IMR-90 (cell line): Measurements from ENCODE around the gene WRAP73. TPM values are rescaled to one million over a fixed set of nuclear protein-coding genes. Genes with fewer than 3 reads are reported as not detected.

ENCODE experiments used
- ATAC-seq: fragments of 200-7000 bp; cut with Tn5 transposase; 2 replicates; pipeline ENCODE4 v1.9.1; 2020; ENCODE audit warnings: low read depth, mild to moderate bottlenecking, moderate library complexity
- BruUV-seq: library from RNA; stranded (reverse); fragments of 400-500 nt; replicated peaks from 2 replicates; lab custom pipeline; 2021; lab: Mats Ljungman, UMichigan
- CTCF ChIA-PET: fragments of 300-600 bp; formaldehyde crosslinking; extraction: SDS; loops from one replicate; lab custom pipeline; 2021; ENCODE audit warnings: antibody characterized with exemption; lab: Yijun Ruan, JAX
- POLR2A ChIA-PET: fragments of 300-600 bp; sonication (Branson Sonifier 250); formaldehyde crosslinking; loops from one replicate; lab custom pipeline; 2022; ENCODE audit warnings: antibody characterized with exemption; ENCODE audit not compliant: unreplicated experiment; lab: Charles Lee
- DNase-seq: peaks from one replicate; pipeline ENCODE4 v3.0.0; 2013
- H2AFZ ChIP-seq: replicated peaks from 2 replicates; pipeline ENCODE3; 2013; ENCODE audit warnings: low read length, mild to moderate bottlenecking; ENCODE audit not compliant: poor library complexity
- H2AK5ac ChIP-seq: 2 replicates; pipeline ENCODE4 v1.6.1; 2013; ENCODE audit warnings: low read depth, low read length, inconsistent platforms
- H2AK9ac ChIP-seq: replicated peaks from 2 replicates; pipeline ENCODE3; 2013; ENCODE audit warnings: mild to moderate bottlenecking, low read depth, low read length, moderate library complexity; ENCODE audit not compliant: poor library complexity
- H2BK120ac ChIP-seq: 2 replicates; pipeline ENCODE4 v1.6.1; 2013; ENCODE audit warnings: low read depth, low read length, inconsistent platforms
- H2BK15ac ChIP-seq: 3 replicates; pipeline ENCODE4 v1.6.1; 2013; ENCODE audit warnings: low read depth, low read length, inconsistent platforms
- H2BK20ac ChIP-seq: 2 replicates; pipeline ENCODE4 v1.6.1; 2013; ENCODE audit warnings: low read depth, mild to moderate bottlenecking, inconsistent platforms, low read length, moderate library complexity
- H2BK5ac ChIP-seq: 2 replicates; pipeline ENCODE4 v1.6.1; 2013; ENCODE audit warnings: mild to moderate bottlenecking, low read depth, low read length, inconsistent platforms; ENCODE audit not compliant: poor library complexity, severe bottlenecking
- H3K14ac ChIP-seq: replicated peaks from 2 replicates; pipeline ENCODE4 v1.6.1; 2013; ENCODE audit warnings: low read depth, low read length, inconsistent platforms
- H3K18ac ChIP-seq: 2 replicates; pipeline ENCODE4 v1.6.1; 2013; ENCODE audit warnings: low read depth, low read length, control low read depth
- H3K23ac ChIP-seq: 2 replicates; pipeline ENCODE4 v1.6.1; 2013; ENCODE audit warnings: low read depth, low read length, inconsistent platforms
- H3K27ac ChIP-seq: 2 replicates; pipeline ENCODE4 v1.5.1; 2013; ENCODE audit warnings: mild to moderate bottlenecking, control low read depth, low read length; ENCODE audit not compliant: insufficient read depth
- H3K27me3 ChIP-seq: 2 replicates; pipeline ENCODE4 v1.6.1; 2013; ENCODE audit warnings: low read length; ENCODE audit not compliant: control insufficient read depth, insufficient read depth
- H3K36me3 ChIP-seq: 2 replicates; pipeline ENCODE4 v1.6.1; 2013; ENCODE audit warnings: low read length, mixed read lengths; ENCODE audit not compliant: control insufficient read depth, insufficient read depth
- H3K4ac ChIP-seq: 2 replicates; pipeline ENCODE4 v1.6.1; 2013; ENCODE audit warnings: low read depth, low read length, inconsistent platforms
- H3K4me1 ChIP-seq: 2 replicates; pipeline ENCODE4 v1.6.1; 2013; ENCODE audit warnings: low read length, mixed read lengths; ENCODE audit not compliant: control insufficient read depth, insufficient read depth
- H3K4me2 ChIP-seq: 2 replicates; pipeline ENCODE4 v1.6.1; 2013; ENCODE audit warnings: low read depth, mild to moderate bottlenecking, control low read depth, low read length, moderate library complexity
- H3K4me3 ChIP-seq: 2 replicates; pipeline ENCODE4 v1.5.1; 2013; ENCODE audit warnings: low read depth, mild to moderate bottlenecking, control low read depth, low read length, moderate library complexity; ENCODE audit not compliant: insufficient read depth
- H3K56ac ChIP-seq: 2 replicates; pipeline ENCODE4 v1.6.1; 2013; ENCODE audit warnings: low read length, inconsistent platforms; ENCODE audit not compliant: insufficient read depth; ENCODE audit errors: extremely low read depth
- H3K79me1 ChIP-seq, 2 experiments: 2 replicates each; pipeline ENCODE4 v1.6.1; 2013; ENCODE audit warnings: low read length in 2 of 2, inconsistent platforms in 1 of 2, low read depth in 1 of 2
- H3K9ac ChIP-seq: 2 replicates; pipeline ENCODE4 v1.6.1; 2013; ENCODE audit warnings: low read depth, low read length, control low read depth
- H3K9me1 ChIP-seq: 2 replicates; pipeline ENCODE4 v1.6.1; 2013; ENCODE audit warnings: low read length, inconsistent platforms; ENCODE audit not compliant: insufficient read depth
- H3K9me3 ChIP-seq: 2 replicates; pipeline ENCODE4 v1.6.1; 2013; ENCODE audit warnings: low read length; ENCODE audit not compliant: control insufficient read depth, insufficient read depth
- H4K20me1 ChIP-seq: 2 replicates; pipeline ENCODE4 v1.6.1; 2013; ENCODE audit warnings: low read length, inconsistent platforms; ENCODE audit not compliant: insufficient read depth
- H4K5ac ChIP-seq: 2 replicates; pipeline ENCODE4 v1.6.1; 2013; ENCODE audit warnings: mild to moderate bottlenecking, low read depth, low read length, control low read depth
- H4K8ac ChIP-seq, 2 experiments: 2 replicates each; pipeline ENCODE4 v1.6.1; 2013; ENCODE audit warnings: low read depth in 2 of 2, low read length in 2 of 2, control low read depth in 1 of 2, inconsistent platforms in 1 of 2
- H4K91ac ChIP-seq: 2 replicates; pipeline ENCODE4 v1.6.1; 2013; ENCODE audit warnings: low read depth, low read length, inconsistent platforms; ENCODE audit not compliant: insufficient read depth
- BHLHE40 ChIP-seq: fragments of 150-350 bp; IDR thresholded peaks from 2 replicates; pipeline ENCODE4 v1.6.1; 2016; ENCODE audit warnings: mild to moderate bottlenecking, low read depth, low read length
- CEBPB ChIP-seq: IDR thresholded peaks from 2 replicates; pipeline ENCODE4 v1.6.1; 2012; ENCODE audit warnings: low read depth, low read length, improper control_type of control experiment
- CHD1 ChIP-seq: IDR thresholded peaks from 2 replicates; pipeline ENCODE4 v1.6.1; 2012; ENCODE audit warnings: low read depth, low read length, improper control_type of control experiment
- FOS ChIP-seq: fragments of 150-350 bp; IDR thresholded peaks from 2 replicates; pipeline ENCODE4 v1.6.1; 2016; ENCODE audit warnings: low read depth, low read length
- MAFK ChIP-seq: IDR thresholded peaks from 2 replicates; pipeline ENCODE4 v1.6.1; 2012; ENCODE audit warnings: low read depth, low read length, improper control_type of control experiment
- MAZ ChIP-seq: IDR thresholded peaks from 2 replicates; pipeline ENCODE4 v1.6.1; 2012; ENCODE audit warnings: low read depth, mild to moderate bottlenecking, low read length, improper control_type of control experiment, moderate library complexity, borderline replicate concordance
- MXI1 ChIP-seq: IDR thresholded peaks from 2 replicates; pipeline ENCODE4 v1.6.1; 2012; ENCODE audit warnings: low read depth, mild to moderate bottlenecking, low read length, moderate library complexity, borderline replicate concordance
- NFE2L2 ChIP-seq: fragments of 150-350 bp; IDR thresholded peaks from 2 replicates; pipeline ENCODE4 v1.6.1; 2016; ENCODE audit warnings: low read depth, mild to moderate bottlenecking, low read length
- POLR2A ChIP-seq: IDR thresholded peaks from 2 replicates; pipeline ENCODE4 v1.6.1; 2012; ENCODE audit warnings: mild to moderate bottlenecking, low read depth, low read length
- RAD21 ChIP-seq: IDR thresholded peaks from 2 replicates; pipeline ENCODE4 v1.6.1; 2012; ENCODE audit warnings: low read length, improper control_type of control experiment
- RCOR1 ChIP-seq: IDR thresholded peaks from 2 replicates; pipeline ENCODE4 v1.6.1; 2012; ENCODE audit warnings: mild to moderate bottlenecking, low read length, improper control_type of control experiment; ENCODE audit not compliant: insufficient replicate concordance
- RFX5 ChIP-seq: IDR thresholded peaks from 2 replicates; pipeline ENCODE4 v1.8.0; 2012; ENCODE audit warnings: low read depth, mild to moderate bottlenecking, low read length, moderate library complexity
- SMC3 ChIP-seq: fragments of 150-350 bp; IDR thresholded peaks from 2 replicates; pipeline ENCODE4 v1.6.1; 2016; ENCODE audit warnings: low read depth, mild to moderate bottlenecking, antibody characterized with exemption, low read length, moderate library complexity
- WGBS, 2 experiments: methylation state at CpG; one replicate each; pipeline versions ENCODE4 v1.1.5 to v1.1.7; 2013; ENCODE audit warnings: missing lambda C conversion rate in 2 of 2; ENCODE audit not compliant: insufficient read length in 1 of 2; ENCODE audit errors: extremely low coverage in 2 of 2; 5-methylcytosine and 5-hydroxymethylcytosine counted together
- dilution Hi-C: fragments of 300-500 bp; cut with HindIII; formaldehyde crosslinking; loops from one replicate; pipeline ENCODE4 v1.14.3; 2018; ENCODE audit warnings: low sequenced_read_pairs; ENCODE audit not compliant: unreplicated experiment
- in situ Hi-C: fragments of 300-500 bp; cut with MboI; formaldehyde crosslinking; loops from 3 replicates; pipeline ENCODE4 v1.14.3; 2019; ENCODE audit warnings: low sequenced_read_pairs, inconsistent platforms, mixed read lengths
- intact Hi-C: fragments of 100-400 bp; cut with micrococcal nuclease; formaldehyde crosslinking; loops from 2 replicates; pipeline ENCODE4 v1.10.0; 2022
- polyA plus RNA-seq, 3 experiments: library from polyadenylated mRNA; depleted of rRNA; stranded (reverse); fragments of >200 nt; gene quantifications; 2 replicates each; pipeline ENCODE4 v1.2.3, GENCODE V29; 2012; ENCODE audit warnings: low replicate concordance in 1 of 3
- total RNA-seq: library from RNA; depleted of rRNA; stranded (reverse); fragments of >200 nt; gene quantifications from 2 replicates; pipeline ENCODE4 v1.2.3, GENCODE V29; 2012
- TF ChIP-seq, protein P1 (sequence below): conservative IDR thresholded peaks from 2 replicates; pipeline ENCODE4 v1.5.1; 2012; ENCODE audit warnings: mild to moderate bottlenecking, low read depth, low read length, improper control_type of control experiment
- TF ChIP-seq, protein P2 (sequence below): fragments of 150-350 bp; IDR thresholded peaks from 2 replicates; pipeline ENCODE4 v1.6.1; 2017; ENCODE audit warnings: mild to moderate bottlenecking, antibody characterized with exemption, low read length, low read depth
- TF ChIP-seq, protein P3 (sequence below): fragments of 150-350 bp; IDR thresholded peaks from 2 replicates; pipeline ENCODE4 v1.6.1; 2016; ENCODE audit warnings: low read depth, mild to moderate bottlenecking, low read length, moderate library complexity, borderline replicate concordance

WRAP73 gene
- total and polyA plus RNA-seq, 2 of the 4 experiments (the other 2 are of a cell fraction): 10.8 to 23.6 TPM

DNA sequence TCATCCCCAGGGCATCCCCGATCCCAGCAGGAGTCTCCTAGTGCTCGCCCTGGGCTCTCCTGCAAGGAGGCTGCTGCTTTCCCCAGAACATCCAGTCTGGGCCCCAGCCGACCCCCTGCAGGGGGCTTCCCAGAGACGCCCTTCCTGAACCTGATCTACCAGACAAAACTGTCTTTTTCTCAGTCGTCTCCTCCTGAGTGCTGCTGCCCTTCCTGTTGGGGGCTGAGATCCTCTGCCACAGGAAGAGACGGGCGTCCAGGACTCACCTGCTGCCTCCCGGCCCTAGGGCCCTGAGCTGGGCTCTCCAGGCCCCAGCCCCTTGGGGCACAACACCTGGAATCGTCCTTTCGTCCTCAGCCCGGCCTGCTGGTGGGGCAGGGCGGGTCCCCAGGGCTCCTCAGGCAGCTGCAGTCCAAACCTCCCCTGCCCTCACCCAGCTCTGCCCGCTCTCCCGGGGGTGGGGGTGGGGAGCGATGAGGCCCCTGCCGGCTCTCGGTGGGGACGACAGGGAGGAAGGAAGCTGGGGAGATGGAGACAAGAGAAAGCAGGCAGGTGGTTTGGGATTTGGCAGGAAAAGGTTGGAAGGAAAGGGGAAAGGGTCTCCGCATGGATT, 39.3 kb upstream of the WRAP73 start:
- Histone ChIP-seq H3K9ac (no peak overlapping the region), H2BK20ac (no peak overlapping the region), H2BK15ac (no peak overlapping the region), H3K36me3 (no peaks in the 10 kb centered on the region), H3K9me1 (no peaks in the 10 kb centered on the region), H3K4ac (no peak overlapping the region), H3K27ac (no peak overlapping the region), H3K23ac (no peak overlapping the region), H3K14ac (no peak overlapping the region), H4K5ac (no peak overlapping the region), H3K4me2 (no peak overlapping the region), H4K91ac (no peak overlapping the region), H4K8ac (no peak overlapping the region), H3K4me3 (no peak overlapping the region), H2BK5ac (no peak overlapping the region), H3K27me3 (peaks cover 25% of the 10 kb centered on the region; the same call in 1 of the 2 replicates), H3K18ac (no peak overlapping the region), H4K20me1 (no peaks in the 10 kb centered on the region), H3K56ac (no peak overlapping the region), H2AK9ac (no peak overlapping the region), H3K4me1 (no peaks in the 10 kb centered on the region), H3K9me3 (no peaks in the 10 kb centered on the region), H2AFZ (no peak overlapping the region), H3K79me1 (no peaks in the 10 kb centered on the region), H2BK120ac (no peak overlapping the region), H2AK5ac (no peak overlapping the region)
- no peak for DNase-seq
- intact Hi-C loops: no loop called here
- no peak for ATAC-seq
- in situ Hi-C loops: no loop called here
- 39% methylated on average over 3 of the region's 19 CpGs; no CpG with 5 or more reads in 1 of the 2 experiments for WGBS, 2 experiments
- ChIA-PET CTCF (no interaction called here), POLR2A (no interaction called here)
- dilution Hi-C loops: no loop called here
- TF ChIP-seq SMC3 (no peak), POLR2A (no peak), CEBPB (no peak), RAD21 (no peak), MXI1 (no peak), RCOR1 (no peak), RFX5 (no peak), MAZ (no peak), CHD1 (no peak), NFE2L2 (no peak), FOS (no peak), BHLHE40 (no peak), MAFK (no peak)
- TF ChIP-seq, protein P1, sequence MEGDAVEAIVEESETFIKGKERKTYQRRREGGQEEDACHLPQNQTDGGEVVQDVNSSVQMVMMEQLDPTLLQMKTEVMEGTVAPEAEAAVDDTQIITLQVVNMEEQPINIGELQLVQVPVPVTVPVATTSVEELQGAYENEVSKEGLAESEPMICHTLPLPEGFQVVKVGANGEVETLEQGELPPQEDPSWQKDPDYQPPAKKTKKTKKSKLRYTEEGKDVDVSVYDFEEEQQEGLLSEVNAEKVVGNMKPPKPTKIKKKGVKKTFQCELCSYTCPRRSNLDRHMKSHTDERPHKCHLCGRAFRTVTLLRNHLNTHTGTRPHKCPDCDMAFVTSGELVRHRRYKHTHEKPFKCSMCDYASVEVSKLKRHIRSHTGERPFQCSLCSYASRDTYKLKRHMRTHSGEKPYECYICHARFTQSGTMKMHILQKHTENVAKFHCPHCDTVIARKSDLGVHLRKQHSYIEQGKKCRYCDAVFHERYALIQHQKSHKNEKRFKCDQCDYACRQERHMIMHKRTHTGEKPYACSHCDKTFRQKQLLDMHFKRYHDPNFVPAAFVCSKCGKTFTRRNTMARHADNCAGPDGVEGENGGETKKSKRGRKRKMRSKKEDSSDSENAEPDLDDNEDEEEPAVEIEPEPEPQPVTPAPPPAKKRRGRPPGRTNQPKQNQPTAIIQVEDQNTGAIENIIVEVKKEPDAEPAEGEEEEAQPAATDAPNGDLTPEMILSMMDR: no peak
- TF ChIP-seq, protein P2, sequence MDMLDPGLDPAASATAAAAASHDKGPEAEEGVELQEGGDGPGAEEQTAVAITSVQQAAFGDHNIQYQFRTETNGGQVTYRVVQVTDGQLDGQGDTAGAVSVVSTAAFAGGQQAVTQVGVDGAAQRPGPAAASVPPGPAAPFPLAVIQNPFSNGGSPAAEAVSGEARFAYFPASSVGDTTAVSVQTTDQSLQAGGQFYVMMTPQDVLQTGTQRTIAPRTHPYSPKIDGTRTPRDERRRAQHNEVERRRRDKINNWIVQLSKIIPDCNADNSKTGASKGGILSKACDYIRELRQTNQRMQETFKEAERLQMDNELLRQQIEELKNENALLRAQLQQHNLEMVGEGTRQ: no peak
- TF ChIP-seq, protein P3, sequence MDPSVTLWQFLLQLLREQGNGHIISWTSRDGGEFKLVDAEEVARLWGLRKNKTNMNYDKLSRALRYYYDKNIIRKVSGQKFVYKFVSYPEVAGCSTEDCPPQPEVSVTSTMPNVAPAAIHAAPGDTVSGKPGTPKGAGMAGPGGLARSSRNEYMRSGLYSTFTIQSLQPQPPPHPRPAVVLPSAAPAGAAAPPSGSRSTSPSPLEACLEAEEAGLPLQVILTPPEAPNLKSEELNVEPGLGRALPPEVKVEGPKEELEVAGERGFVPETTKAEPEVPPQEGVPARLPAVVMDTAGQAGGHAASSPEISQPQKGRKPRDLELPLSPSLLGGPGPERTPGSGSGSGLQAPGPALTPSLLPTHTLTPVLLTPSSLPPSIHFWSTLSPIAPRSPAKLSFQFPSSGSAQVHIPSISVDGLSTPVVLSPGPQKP: no peak
- no TSS peak for BruUV-seq
